Jurkat, Clone E6-1 (cell line): Measurements from ENCODE around the gene NTM.
A peak's percentile ranks its signal among the peaks of the same experiment; 100 is the strongest.
"Not testable (repeated sequence)": the region's sequence is repeated elsewhere in the genome, so short reads cannot be mapped to it uniquely, and the experiment has no call there.

Experiments used
- DNase-seq: peaks from one replicate; pipeline ENCODE4 v3.0.0-alpha.2; 2011; ENCODE audit warnings: low read depth, low spot score
- H3K4me3 ChIP-seq: 2 replicates; pipeline ENCODE4 v1.5.1; 2011; ENCODE audit warnings: mild to moderate bottlenecking, low read length, control low read depth, moderate library complexity

Gene NTM

GRCh38 chr11:131898949-131899348, 528.5 kb downstream of the NTM start:
- DNase-seq: no peak
- H3K4me3 ChIP-seq: no peak overlapping the region

GRCh38 chr11:131899950-131900580, 529.6 kb downstream of the NTM start:
- DNase-seq: no peak
- no peak overlapping the region for H3K4me3 ChIP-seq

GRCh38 chr11:131902421-131902820, 532.0 kb downstream of the NTM start:
- DNase-seq: no peak
- H3K4me3 ChIP-seq: no peak overlapping the region

GRCh38 chr11:131903074-131903473, 532.7 kb downstream of the NTM start:
- DNase-seq: no peak
- H3K4me3 ChIP-seq: no peak overlapping the region

- DNase-seq: no peak
- no peak overlapping the region for H3K4me3 ChIP-seq
These were observed 534.3 kb downstream of the NTM start for GRCh38 chr11:131904756-131905155.

GRCh38 chr11:131906963-131907362, 536.5 kb downstream of the NTM start:
- DNase-seq: no peak
- H3K4me3 ChIP-seq: no peak overlapping the region

- DNase-seq: no peak
- H3K4me3 ChIP-seq: no peak overlapping the region
These were observed 537.0 kb downstream of the NTM start for GRCh38 chr11:131907371-131907770.

GRCh38 chr11:131908316-131908715, 537.9 kb downstream of the NTM start:
- H3K4me3 ChIP-seq: no peak overlapping the region
- no peak for DNase-seq

DNA sequence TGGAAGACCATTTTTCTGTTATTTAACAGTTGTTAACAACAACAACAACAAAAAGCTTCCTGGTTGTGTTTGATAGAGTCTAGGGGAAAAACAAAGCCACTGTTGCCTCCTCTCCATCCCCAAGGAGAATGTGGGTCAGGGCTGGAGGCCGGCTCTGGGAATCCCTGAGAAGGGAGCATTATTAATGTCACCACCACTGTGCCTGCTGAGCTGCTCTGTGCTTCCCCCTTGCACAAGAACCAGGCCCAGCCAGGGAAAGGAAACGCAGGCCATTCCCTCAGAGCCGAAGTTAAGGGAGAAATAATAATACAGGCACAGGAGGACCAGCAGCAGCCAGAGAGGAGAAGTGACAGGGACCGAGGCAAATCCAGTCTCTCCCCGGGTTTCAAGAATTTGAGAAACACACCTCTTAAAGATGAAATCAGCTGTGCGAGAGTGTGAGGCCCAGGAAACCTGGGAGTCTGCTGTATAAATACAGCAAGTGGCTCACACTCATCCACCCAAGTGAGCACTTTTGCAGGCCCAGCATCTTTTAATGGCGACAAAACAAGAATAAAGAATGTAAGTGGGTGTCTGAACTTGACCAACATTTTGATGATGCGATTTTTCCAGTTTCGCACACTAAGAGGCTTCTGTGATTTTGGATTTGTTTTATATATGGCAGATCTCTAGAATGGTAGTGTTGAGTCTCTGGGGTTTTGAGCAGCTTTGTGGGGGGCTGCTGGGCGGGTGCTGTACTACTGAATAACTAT, 539.2 kb downstream of the NTM start:
- DNase-seq: no peak
- no peak overlapping the region for H3K4me3 ChIP-seq

- no peak for DNase-seq
- no peak overlapping the region for H3K4me3 ChIP-seq
These were observed 539.7 kb downstream of the NTM start for GRCh38 chr11:131910178-131910522.

- DNase-seq: no peak
- no peak overlapping the region for H3K4me3 ChIP-seq
These were observed 540.3 kb downstream of the NTM start for GRCh38 chr11:131910523-131911387.

DNA sequence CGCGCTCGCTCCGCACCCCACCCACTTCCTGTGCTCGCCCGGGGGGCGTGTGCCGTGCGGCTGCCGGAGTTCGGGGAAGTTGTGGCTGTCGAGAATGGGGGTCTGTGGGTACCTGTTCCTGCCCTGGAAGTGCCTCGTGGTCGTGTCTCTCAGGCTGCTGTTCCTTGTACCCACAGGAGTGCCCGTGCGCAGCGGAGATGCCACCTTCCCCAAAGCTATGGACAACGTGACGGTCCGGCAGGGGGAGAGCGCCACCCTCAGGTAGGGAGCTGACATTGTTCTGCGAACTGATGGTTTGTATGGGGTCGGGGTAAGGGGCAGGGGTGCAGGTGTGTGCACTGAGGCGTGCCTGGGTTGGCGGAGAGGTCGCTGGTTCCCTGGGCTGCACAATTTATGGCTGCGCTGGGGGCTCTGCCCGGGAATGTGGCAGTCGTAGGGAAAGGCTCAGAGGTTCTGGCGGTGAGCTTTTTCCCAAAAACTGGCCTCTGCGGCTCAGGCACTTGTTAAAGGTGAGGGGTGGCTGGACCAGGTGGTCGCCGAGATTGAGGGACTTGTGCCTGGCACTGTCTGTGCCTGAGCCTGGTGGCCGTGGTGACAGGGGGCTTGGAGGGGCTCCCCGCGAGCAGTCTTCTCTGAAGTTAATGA, 541.1 kb downstream of the NTM start:
- DNase-seq: peak; percentile 5
- H3K4me3 ChIP-seq: not testable (repeated sequence)

DNA sequence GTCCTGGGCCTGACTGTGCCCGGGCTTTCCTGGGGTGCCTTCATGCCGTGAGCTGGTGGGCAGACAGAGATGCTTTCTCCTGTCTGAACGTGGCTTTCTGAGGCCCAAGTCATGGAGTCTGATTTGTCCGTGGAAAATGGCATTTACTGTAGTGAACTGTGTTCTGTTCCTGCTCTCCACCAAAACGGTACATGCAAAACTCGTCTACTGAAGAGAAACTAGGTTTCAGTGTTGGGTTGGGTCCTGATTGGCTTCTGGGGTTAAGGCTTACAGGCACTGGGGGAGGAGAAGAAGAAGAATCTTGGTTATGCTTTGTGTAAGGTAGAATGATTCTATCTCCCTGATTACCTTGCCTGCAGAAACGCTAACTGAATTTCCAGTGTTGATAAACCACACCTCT, 541.7 kb downstream of the NTM start:
- DNase-seq: no peak
- no peak overlapping the region for H3K4me3 ChIP-seq

- no peak for DNase-seq
- H3K4me3 ChIP-seq: no peak overlapping the region
These were observed 542.9 kb downstream of the NTM start for GRCh38 chr11:131913267-131913666.

GRCh38 chr11:131914361-131914774, 544.0 kb downstream of the NTM start:
- H3K4me3 ChIP-seq: no peak overlapping the region
- peak; percentile 9 for DNase-seq

- no peak overlapping the region for H3K4me3 ChIP-seq
- no peak for DNase-seq
These were observed 546.2 kb downstream of the NTM start for GRCh38 chr11:131916638-131917037.

DNA sequence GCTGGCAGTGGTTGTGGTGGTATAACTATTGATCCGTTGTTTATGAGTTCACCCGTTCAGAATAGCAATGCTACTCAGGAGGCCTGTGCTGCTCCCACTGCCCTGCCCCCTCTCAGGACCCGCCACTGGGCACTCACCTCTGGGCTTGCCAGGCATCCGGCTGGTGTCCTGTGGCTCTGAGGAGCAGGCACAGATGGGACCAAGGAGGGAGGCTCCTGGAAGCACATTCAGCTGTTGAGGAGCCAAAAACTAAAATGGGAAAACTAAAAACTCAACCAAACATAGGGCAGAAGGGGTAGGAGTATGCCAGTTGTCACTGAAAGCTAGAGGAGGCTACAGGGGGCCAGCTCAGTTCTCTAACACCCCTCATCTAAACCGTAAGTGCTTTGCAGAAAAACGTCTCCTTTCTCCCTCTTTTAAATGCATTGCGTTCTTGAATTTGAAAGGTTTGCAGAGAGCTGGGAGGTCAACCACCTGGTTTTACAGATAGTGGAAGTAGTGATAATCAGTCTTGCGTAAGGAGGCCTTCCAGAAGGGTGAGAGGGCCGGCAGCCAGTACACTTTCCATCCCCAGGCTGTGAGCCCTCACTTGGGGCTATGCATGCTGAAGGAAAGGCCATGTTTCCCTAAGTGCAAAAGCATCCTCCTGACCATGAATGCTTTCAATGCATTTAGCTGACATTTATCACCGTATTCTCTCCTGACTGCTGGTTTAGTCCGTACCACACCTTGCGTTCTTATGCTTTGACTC, 547.4 kb downstream of the NTM start:
- no peak for DNase-seq
- no peak overlapping the region for H3K4me3 ChIP-seq

GRCh38 chr11:131918663-131919062, 548.2 kb downstream of the NTM start:
- H3K4me3 ChIP-seq: no peak overlapping the region
- no peak for DNase-seq

DNA sequence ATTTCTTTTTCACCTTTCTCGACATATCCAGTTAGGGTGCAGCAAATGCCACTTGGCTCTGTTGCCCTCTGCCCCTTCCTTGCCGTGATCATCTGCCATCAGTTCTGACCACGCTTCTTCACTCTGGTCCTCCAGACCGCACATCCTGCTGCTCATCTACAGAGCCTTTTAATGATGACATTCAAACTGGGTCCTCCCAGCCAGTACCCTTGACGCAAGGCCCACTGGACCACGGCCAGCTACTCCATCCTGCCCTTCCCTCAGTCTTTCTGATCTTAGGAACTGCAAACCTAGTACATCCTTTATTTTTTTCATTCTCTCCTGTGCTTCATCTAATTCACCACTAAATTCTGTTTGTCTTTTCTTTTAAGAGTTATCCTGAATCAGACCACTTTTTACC, 551.8 kb downstream of the NTM start:
- H3K4me3 ChIP-seq: no peak overlapping the region
- no peak for DNase-seq
